ENCODE results near the gene ZNF407. TPM values are rescaled to one million over a fixed set of nuclear protein-coding genes. Genes with fewer than 3 reads are reported as not detected.

Gene ZNF407
- total RNA-seq, 1 donor from 2014 or later, result 24.9 TPM

- TF ChIP-seq, protein P1, sequence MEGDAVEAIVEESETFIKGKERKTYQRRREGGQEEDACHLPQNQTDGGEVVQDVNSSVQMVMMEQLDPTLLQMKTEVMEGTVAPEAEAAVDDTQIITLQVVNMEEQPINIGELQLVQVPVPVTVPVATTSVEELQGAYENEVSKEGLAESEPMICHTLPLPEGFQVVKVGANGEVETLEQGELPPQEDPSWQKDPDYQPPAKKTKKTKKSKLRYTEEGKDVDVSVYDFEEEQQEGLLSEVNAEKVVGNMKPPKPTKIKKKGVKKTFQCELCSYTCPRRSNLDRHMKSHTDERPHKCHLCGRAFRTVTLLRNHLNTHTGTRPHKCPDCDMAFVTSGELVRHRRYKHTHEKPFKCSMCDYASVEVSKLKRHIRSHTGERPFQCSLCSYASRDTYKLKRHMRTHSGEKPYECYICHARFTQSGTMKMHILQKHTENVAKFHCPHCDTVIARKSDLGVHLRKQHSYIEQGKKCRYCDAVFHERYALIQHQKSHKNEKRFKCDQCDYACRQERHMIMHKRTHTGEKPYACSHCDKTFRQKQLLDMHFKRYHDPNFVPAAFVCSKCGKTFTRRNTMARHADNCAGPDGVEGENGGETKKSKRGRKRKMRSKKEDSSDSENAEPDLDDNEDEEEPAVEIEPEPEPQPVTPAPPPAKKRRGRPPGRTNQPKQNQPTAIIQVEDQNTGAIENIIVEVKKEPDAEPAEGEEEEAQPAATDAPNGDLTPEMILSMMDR (IDR thresholded peaks at IDR 0.05; ENCODE audit: unreplicated experiment), result no peak
- no peak for DNase-seq (ENCODE audit: low spot score in 2 of 2, unreplicated experiment in 2 of 2)
- H3K36me3 Mint-ChIP-seq, result no peaks in the 10 kb centered on the region
Measured at GRCh38 chr18:74861154-74861553, 263.5 kb downstream of the ZNF407 start.

GRCh38 chr18:74862094-74862493 is 264.4 kb downstream of the ZNF407 start:
- no peak for DNase-seq (ENCODE audit: low spot score in 2 of 2, unreplicated experiment in 2 of 2)
- Mint-ChIP-seq H3K36me3 (no peaks in the 10 kb centered on the region), H3K4me3 (no peak overlapping the region), H3K4me1 (peaks cover 25% of the 10 kb centered on the region), H3K27me3 (ENCODE audit: low read depth) (no peaks in the 10 kb centered on the region), H3K9me3 (no peaks in the 10 kb centered on the region), H3K27ac (peak overlapping the region; percentile 81)
- TF ChIP-seq, protein P1 (IDR thresholded peaks at IDR 0.05; ENCODE audit: unreplicated experiment), result no peak

More at GRCh38 chr18:74861154-74861553, 263.5 kb downstream of the ZNF407 start:
- H3K4me1 Mint-ChIP-seq, result peaks cover 31% of the 10 kb centered on the region
- H3K27ac Mint-ChIP-seq, result peak overlapping the region; percentile 66
- H3K4me3 Mint-ChIP-seq, result no peak overlapping the region
- H3K27me3 Mint-ChIP-seq (ENCODE audit: low read depth), result no peaks in the 10 kb centered on the region
- H3K9me3 Mint-ChIP-seq, result no peaks in the 10 kb centered on the region

DNA sequence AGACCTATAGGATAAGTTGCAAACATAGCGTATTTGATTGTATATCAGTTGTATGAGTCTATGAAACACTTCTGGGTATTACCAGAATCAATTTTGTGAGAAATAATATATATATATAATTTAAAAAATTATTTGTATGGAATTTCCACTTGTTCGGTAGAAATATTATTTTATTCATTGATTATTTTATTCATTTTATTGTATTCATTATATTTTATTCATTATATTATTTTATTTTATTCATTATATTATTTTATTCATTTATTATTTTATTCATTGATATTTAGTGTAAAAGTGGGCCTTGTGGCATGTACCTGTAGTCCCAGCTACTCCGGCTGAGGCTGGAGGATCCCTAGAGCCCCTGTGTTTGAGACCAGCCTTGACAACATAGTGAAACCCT is 268.9 kb downstream of the ZNF407 start:
- Mint-ChIP-seq H3K4me3 (no peak overlapping the region), H3K27me3 (ENCODE audit: low read depth) (no peaks in the 10 kb centered on the region), H3K36me3 (no peaks in the 10 kb centered on the region), H3K4me1 (peaks cover 10% of the 10 kb centered on the region), H3K27ac (no peak overlapping the region), H3K9me3 (no peaks in the 10 kb centered on the region)
- DNase-seq (ENCODE audit: low spot score in 2 of 2, unreplicated experiment in 2 of 2), result no peak
- TF ChIP-seq, protein P1 (IDR thresholded peaks at IDR 0.05; ENCODE audit: unreplicated experiment), result no peak

- H3K36me3 Mint-ChIP-seq, result no peaks in the 10 kb centered on the region
- no peak for DNase-seq (ENCODE audit: low spot score in 2 of 2, unreplicated experiment in 2 of 2)
Measured at GRCh38 chr18:74868461-74868860, 270.8 kb downstream of the ZNF407 start.

DNA sequence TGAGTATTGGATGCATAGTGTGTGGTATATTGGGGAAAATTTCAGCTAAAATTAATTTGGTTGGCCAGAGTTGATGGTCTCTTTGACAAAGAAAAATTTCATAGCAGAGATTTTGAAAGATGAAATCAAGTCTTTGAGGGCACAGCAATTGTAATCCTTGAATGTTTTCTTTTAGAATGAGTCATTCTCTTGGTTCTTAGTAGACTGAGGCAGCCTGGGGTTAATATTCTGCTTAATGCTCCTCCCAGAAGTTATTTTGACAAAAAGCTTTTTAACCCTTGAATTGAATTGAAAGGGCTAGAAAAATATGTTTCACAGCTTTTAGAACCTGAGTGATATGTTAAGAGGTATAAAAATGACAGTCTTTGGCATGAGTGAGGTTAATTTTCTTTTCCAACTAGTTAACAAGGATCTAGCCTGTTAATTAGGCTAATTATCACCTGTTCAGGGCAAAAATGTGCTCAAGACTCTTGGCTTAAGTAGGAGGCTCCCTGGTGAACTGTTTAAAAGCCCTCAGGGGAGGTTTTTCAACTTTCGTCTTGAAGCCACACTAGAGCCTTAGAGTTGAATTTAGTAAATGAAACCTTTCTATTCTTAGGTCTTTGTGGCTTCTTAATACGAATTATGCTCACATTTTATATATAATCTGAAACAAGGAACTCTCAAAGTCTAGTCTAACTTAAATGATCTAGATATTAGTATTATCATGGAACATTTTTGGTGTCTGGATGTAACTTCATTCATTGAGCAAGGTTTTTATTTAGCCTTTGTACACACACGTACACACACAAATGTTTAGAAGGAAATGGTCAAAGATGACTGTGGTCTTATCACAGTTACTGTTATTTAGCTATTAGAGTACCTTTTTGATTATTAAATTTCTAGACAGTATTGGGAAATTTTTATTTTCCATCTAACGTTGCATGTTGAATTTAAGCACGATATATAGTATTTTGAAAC is 272.5 kb downstream of the ZNF407 start:
- Mint-ChIP-seq H3K36me3 (no peaks in the 10 kb centered on the region), H3K4me1 (peaks cover 11% of the 10 kb centered on the region), H3K9me3 (no peaks in the 10 kb centered on the region), H3K27me3 (ENCODE audit: low read depth) (no peaks in the 10 kb centered on the region), H3K4me3 (no peak overlapping the region), H3K27ac (no peak overlapping the region)
- TF ChIP-seq, protein P1 (IDR thresholded peaks at IDR 0.05; ENCODE audit: unreplicated experiment), result no peak
- no peak for DNase-seq (ENCODE audit: low spot score in 2 of 2, unreplicated experiment in 2 of 2)

More at GRCh38 chr18:74868461-74868860, 270.8 kb downstream of the ZNF407 start:
- TF ChIP-seq, protein P1 (IDR thresholded peaks at IDR 0.05; ENCODE audit: unreplicated experiment), result no peak
- no peak overlapping the region for H3K27ac Mint-ChIP-seq
- H3K4me3 Mint-ChIP-seq, result no peak overlapping the region
- H3K27me3 Mint-ChIP-seq (ENCODE audit: low read depth), result no peaks in the 10 kb centered on the region
- no peaks in the 10 kb centered on the region for H3K9me3 Mint-ChIP-seq
- H3K4me1 Mint-ChIP-seq, result peaks cover 7% of the 10 kb centered on the region

Data from mesothelial cell of epicardium (in vitro differentiated cells).